HG03521 (cell line): ENCODE measurements around the gene MAP3K7.
"Not testable (repeated sequence)": the region's sequence is repeated elsewhere in the genome, so short reads cannot be mapped to it uniquely, and the experiment has no call there.

Source experiments
- ATAC-seq: cut with Tn5 transposase; IDR thresholded peaks from one replicate; pipeline ENCODE4 v1.9.1; 2021; ENCODE audit warnings: mild to moderate bottlenecking, moderate library complexity; ENCODE audit not compliant: unreplicated experiment

MAP3K7 gene

DNA sequence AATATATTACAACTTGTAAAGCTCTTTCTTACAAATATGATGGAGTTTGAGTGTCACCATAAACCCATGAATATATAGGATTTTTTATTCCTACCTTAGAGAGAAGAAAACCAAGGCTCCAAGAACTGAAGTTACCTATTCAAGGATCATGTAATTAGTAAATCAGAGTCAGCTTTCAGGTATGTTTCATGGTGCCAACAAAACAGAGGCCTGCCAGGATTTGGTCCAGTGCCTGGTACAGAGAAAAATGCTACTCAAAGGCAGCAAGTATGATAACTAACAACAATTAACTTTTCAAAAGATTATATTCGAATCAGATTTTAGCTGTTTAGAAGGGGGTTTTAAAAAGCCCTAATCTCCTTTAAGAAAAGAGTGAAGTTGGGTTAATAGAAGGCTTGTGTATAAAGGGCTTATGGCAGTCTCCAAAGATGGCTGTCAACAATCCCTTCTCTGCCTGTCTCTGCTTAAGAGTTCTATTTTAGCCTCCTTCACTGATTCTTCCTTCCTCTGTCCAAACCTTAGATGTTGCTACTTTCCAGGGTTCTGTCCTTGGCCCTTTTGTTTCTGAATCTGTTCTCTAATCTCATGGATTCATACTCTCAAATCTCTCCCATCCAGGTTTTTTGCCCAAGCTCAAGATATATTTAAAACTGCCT, 7.8 kb downstream of the MAP3K7 start:
- ATAC-seq, result no peak

DNA sequence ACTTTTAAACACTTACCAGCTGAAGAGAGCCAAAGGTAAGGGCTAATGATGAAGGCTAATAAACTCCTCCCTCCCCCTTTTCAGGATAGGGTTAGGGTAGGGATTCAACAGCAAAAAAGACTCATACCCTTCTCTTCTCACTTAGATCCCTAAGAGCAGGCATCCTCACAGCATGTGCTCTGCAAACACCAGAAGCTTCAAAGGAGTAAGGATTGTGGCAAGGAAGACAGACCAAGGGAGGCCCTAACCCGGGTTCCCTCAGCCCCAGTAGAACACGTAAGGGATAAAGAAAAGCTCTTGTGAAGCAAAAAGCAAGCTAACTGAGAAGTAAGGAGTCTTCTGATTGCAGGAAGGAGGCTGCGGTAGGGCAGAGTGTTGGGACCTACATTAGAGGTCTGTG, 11.6 kb downstream of the MAP3K7 start:
- ATAC-seq, result no peak

DNA sequence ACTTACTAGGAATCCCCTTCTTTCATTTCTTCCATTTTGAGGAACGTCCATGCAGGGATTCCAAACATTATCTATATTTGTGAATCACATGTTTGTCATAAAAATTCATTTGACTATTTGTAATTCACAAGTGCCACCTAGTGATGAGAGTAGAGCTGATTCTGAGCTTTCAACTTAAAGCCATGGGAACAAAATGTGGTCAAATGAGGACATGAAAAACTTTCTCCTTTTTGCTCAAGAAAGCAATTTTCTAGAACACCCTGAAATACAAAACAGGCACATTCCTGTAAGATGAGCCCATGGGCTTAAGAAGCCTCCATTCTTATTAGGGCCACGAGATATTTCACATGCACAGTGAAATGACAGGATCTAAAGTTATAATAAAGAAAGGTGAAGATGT, 12.3 kb downstream of the MAP3K7 start:
- ATAC-seq, result no peak

DNA sequence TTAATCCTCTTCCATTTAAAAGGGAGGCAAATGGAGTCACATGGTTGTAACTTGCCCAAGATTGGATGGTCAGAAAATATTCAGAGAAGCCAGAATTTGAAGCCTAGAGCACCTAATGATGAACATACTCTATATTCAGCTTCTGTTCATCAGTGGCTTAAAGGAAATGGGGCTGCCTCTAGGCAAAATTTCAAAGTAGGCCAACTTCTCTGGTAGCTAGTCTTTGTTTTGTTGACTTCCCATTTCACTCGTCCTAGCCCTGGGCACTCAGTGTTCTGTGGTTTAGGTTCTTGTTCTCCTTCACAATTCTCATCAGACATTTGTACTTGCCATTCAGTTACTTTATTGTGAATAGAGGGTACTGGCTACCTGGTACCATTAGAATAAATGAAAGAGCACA, 13.2 kb downstream of the MAP3K7 start:
- no peak for ATAC-seq

DNA sequence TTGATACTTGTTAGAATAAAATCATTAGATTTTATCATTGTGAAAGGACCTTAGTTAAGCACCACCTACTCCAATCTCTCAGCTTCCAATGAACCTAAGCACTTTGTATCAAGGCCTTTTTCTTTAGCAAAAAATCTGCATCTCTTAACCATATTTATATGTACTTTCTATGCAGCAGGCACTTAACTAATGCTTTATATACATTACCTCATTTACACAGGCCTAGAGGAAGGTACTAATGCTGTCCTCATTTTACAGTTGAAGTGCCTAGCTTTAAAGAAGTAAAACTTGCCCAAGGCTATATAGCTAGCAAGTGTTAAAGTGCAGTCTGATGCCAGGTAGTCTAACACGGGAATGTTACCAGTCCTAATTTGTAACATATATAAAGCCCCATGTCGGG, 14.0 kb downstream of the MAP3K7 start:
- ATAC-seq, result no peak

DNA sequence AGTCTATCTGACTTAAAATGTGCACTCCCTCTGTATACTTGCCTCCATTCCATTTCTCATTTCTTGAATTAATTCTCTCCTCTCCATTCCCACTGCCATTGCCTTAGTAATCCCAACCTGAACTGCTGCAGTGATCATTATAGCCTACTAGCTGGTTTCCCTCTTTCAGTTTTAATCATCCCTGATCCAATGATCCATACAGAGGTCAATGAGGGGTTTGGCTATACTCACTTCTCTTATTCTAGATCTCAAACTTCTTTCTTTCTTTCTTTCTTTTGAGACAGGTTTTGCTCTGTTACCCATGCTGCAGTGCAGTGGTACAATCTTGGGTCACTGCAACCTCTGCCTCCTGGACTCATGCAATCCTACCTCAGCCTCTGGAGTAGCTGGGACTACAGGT, 17.6 kb downstream of the MAP3K7 start:
- ATAC-seq, result no peak

DNA sequence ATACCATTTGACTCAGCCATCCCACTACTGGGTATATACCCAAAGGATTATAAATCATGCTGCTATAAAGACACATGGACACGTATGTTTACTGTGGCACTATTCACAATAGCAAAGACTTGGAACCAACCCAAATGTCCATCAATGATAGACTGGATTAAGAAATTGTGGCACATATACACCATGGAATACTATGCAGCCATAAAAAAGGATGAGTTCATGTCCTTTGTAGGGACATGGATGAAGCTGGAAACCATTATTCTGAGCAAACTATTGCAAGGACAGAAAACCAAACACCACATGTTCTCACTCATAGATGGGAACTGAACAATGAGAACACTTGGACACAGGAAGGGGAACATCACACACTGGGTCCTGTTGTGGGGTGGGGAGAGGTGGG, 19.2 kb downstream of the MAP3K7 start:
- ATAC-seq, result not testable (repeated sequence)

DNA sequence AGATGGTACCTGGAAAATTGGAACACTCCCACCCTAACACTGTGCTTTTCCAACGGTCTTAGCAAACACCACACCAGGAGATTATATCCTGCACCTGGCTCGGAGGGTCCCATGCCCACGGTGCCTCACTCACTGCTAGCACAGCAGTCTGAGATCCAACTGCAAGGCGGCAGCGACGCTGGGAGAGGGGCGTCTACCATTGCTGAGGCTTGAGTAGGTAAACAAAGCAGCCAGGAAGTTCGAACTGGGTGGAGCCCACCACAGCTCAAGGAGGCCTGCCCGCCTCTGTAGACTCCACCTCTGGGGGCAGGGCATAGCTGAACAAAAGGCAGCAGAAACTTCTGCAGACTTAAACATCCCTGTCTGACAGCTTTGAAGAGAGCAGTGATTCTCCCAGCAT, 24.5 kb downstream of the MAP3K7 start:
- ATAC-seq, result not testable (repeated sequence)

DNA sequence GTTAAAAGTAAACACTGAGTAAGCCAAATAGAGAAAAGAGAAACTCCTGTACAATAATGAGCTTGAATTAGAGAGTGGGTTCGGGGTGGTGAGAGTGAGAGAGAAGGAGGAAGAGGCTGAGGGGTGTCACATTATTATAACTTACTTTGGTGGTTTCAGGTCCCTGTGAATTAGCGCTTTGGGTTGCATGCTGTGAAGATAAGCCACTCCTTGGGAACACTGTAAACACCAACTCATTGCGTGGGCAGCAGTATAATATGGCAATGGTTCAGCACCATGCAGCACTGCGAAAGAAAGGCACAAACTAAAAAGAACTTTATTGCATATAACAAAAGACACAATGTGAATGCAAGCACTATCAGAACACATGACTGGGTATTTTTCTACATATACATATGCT, 26.9 kb downstream of the MAP3K7 start:
- no peak for ATAC-seq

DNA sequence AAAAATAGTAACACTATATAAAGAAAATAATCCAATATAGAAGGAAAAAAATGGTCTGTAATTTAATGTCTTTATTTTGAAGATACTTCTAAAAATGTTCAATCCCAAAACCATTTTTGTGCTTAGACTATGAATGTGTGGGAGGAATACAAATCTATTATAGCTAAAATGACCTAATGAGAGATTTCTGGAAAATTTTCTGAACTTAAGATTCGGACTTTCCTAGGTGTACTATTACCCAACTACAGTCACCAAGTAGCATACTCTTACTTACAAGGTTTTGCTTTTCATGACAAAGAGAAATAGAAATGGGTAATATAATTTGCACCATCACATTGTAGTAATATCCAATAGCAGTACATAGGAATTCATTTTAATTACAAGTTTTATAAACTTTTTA, 29.9 kb downstream of the MAP3K7 start:
- no peak for ATAC-seq

DNA sequence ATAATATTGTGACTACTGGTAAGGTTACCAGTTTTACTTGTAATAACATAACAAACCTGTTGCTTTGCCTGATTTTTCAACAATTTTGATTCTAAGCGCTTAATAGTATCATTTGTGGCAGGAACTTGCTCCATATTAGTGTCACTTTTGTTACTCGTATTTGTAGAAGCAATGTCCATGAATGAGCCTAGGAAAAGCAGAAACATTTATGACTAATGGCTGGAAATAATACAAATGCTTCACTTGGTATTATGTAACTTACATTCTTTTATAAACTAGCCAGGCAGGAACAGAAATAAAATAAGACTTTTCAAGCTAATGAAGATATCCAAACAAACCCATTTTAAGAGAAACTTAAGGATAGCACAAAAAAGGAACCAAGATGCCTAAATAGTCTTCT, 38.9 kb downstream of the MAP3K7 start:
- ATAC-seq, result no peak

DNA sequence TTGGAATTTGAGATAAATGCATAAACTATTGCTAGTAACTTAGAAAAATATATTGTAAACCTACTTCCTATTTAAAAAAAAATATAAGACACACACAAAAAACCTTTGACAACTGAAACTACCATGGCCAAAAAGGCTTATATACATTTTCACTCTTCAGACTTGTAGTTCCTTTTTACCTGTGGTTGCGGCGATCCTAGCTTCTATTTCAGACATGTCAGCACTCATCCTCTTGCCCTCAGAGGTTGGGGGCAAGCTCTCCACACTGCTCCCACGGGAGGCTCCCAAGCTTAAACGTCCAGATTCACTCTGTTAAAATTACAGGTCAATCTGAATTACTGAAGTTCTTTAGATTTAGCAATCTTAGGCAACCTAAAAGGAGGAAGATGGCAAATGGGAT, 39.8 kb downstream of the MAP3K7 start:
- no peak for ATAC-seq

DNA sequence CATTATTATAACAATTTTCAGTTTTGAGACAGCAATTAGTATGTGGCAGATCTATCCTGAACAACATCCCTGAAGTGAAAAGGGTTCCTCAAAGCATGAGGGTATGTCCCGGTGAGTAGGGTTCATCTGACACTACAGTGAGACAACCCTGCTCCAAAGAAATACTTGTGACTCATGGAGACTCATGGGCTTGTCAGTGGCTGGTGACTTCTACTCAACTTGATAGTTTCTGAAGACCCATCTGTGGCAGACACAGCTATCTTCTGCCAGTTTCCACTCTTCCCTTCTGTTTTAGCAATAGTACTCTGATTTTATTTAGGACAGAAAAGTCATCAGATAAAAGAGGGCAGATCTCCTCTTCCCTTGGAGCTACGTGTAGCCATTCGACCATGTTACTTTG, 41.4 kb downstream of the MAP3K7 start:
- no peak for ATAC-seq

DNA sequence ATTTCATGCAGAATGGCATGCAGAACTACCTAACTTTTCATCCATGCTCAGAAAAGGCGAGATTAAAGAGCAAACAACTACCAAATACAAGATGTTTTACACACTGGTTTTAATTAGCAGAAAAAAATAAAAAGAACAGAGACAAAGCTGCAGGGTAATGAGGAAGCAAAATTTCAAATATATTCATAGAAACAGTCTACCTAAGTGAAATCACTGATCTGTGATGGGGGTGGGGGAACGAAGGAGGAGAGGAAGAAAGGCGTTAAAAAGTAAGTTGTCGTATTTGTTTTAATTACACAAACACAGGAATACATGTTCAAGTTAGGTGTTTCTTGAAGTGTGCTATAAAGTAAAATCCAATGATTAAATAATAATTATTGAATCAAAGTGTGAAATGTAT, 42.1 kb downstream of the MAP3K7 start:
- no peak for ATAC-seq

DNA sequence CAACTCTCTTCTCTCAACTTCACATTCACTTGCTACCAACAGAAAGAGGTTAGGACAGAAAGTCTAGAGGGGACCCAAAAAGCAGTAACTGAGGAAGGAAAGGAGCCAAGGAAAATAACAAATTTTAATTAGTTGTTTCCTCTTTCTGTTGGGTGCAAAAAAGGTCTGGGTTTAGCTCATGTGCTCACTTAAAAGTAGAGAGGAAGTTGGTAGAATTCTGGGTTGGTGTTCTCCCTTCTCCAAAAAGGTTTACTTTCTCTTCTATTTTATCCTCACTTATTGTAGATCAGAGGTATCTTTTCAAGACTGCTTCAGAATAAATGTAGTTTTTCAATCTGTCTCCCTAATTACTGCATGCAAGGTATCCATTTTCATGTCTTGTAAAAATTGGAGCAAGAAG, 42.8 kb downstream of the MAP3K7 start:
- ATAC-seq, result no peak

DNA sequence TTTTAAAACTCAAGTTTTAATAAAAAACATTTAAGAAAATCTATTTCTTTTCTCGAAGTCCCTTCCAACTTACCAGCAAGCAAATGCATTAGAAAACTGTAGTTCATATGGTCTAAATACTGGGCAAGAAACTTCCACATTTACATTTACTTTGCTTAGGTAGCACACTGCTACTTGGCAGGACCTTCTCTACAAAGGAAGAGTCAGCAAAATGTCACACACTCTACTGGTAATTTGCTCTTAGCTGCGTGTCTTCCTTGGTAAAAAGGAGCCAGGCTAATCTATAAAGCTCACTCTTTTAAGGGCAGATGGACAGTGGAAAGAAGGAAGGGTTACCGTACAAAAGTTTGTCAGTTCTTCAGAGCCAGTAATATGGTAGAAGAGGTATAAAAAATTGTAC, 45.7 kb downstream of the MAP3K7 start:
- no peak for ATAC-seq

DNA sequence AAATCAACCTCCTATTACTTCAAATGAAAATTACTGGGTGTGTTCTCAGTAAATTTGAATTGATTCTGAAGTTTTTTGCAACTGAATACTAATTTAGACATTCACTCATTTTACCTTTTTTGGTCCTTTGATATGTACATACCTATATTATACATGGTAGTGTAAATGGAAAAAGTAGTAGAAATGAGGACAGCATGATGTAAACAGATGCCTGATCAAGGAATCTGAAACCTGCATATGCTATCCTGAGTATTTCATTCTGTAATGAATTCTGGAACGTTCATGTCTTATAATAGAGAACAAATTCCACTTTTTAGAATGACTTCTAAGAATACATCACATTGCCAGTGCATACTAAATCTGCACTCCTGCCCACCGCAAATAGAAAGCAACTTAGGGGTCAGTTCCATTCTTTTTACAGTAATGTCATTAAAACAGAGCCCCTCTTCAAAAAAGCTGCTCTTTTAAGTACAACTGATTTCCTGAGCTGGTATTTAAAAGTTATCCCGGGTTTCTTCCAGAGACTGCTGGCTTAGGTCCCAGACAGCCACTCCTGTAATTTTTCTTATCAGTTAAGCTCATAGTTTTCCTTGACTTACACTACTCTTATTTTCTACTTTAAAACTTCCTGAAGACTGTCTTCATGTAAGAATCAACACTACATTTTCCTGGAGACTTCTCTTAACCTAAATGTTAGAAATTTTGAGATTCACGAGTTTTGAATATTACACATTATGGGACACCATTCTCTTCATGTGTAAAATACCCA, 48.4 kb downstream of the MAP3K7 start:
- ATAC-seq, result no peak

DNA sequence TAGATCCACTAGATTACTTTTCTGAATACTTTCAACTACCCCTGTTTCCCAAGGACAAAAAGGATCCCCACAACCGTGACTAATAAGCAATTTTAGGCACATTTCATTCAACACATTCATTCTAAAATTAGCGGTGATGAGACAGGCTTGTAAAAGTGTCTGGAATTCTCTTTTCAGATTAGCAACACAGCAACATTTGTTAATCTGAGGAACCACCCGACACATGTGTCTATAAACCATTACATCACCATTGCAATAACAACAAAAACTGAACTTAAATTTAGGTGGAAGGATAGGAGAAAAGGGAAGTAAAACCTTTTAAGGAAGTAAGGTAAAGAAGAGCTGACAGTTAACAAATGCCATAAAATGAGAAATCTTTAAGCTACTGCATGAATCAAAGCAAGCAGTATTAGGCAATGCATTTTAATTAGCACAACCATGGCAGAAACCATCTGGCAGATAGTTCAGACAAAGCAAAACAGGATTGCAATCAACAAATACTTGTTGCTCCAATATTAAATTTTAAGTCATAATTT, 49.1 kb downstream of the MAP3K7 start:
- ATAC-seq, result no peak

DNA sequence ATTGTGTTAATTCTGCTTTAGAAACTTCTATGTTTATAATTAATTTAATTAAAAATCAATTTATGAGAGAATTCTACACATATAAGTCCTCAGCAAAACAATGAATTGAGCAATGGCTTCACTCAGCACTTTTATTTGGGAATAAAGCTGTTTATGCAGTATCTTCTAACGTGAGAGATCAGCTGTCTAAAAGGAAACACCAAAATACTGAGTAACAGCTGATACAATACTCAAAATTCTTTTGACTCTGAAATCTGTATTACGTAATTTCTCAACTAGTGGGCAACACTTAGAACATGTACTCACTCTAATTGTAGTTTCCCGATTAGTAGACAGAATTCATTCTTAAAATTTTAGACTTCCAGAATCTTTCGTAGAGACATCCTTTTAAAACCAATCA, 49.8 kb downstream of the MAP3K7 start:
- ATAC-seq, result no peak

DNA sequence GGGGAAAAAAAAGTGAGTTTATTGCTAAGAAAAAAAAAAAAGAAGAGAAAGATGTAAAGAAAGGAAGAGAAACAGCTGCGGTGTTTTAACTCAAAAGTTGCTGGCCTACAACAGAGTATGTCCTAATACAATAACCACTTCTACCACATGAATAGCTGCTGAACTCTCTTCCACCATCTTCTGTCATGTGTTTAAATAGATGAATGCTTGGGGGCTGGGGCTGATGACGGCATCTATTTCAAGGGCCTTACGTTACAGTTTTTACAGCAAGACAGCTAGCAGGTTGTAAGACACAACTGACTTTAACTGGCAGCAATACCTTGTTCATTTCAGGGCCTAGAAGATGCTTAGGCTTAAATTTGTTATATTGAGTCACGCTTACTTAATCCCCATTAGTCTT, 50.4 kb downstream of the MAP3K7 start:
- ATAC-seq, result no peak

DNA sequence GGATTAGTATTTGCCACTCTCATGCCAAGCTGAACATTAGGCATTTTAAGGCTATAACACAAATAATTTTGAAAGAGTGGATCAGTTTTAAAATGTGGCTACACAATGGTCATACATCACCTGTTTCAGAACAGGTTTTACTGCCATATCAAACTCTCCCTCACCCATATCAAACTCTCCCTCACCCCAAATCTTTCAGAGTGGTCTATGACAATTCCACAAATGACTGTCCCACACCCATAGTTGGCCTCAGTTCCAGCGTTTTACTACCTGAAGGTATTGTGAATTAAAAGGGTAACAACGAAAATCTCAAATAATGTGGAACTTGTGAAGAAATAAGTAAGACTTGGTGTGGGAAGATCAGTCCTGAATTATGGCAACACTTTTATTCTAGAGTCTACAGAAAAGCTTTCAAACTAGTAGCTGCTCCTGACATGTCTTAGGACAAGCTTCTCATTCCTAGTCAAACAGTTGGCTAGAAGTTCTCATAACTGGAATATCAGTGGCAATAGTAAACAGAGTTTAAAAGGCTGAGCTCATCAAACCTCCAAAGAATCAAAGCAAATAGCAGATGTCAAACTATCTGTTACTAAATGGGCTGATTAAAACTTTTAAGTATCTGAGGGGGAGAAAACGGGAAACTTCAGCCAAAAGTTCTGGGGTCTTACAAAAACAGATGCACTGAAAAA, 52.4 kb downstream of the MAP3K7 start:
- no peak for ATAC-seq
